Measurements from ENCODE around the gene NRSN2. TPM values are rescaled to one million over a fixed set of nuclear protein-coding genes. Genes with fewer than 3 reads are reported as not detected.
A peak's percentile ranks its signal among the peaks of the same experiment; 100 is the strongest.

NRSN2 gene
- total RNA-seq, 2 experiments from 2014 or later: 11.2 to 12.6 TPM

DNA sequence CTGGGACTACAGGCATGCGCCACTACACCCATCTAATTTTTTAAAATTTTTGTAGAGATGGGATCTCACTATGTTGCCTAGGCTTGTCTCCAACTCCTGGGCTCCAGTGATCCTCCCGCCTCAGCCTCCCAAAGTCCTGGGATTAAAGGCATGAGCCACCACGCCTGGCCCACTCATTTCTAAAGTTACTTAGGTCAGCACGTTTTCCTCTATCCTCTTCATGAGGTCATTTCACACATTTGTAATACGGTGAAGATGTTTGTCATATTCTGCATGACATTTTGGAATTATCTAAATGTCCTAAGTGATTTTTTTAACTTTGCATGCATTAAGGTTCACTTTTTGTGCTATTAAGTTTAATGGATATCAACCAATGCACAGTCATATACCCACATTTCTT is 33.5 kb upstream of the NRSN2 start:
- no peaks in the 10 kb centered on the region for H3K27me3 Mint-ChIP-seq
- no peaks in the 10 kb centered on the region for H3K36me3 Mint-ChIP-seq
- H3K9me3 Mint-ChIP-seq: no peaks in the 10 kb centered on the region
- no peak for DNase-seq
- no peak overlapping the region for H3K27ac Mint-ChIP-seq
- no peak overlapping the region for H3K4me3 Mint-ChIP-seq
- peaks cover 10% of the 10 kb centered on the region for H3K4me1 Mint-ChIP-seq

DNA sequence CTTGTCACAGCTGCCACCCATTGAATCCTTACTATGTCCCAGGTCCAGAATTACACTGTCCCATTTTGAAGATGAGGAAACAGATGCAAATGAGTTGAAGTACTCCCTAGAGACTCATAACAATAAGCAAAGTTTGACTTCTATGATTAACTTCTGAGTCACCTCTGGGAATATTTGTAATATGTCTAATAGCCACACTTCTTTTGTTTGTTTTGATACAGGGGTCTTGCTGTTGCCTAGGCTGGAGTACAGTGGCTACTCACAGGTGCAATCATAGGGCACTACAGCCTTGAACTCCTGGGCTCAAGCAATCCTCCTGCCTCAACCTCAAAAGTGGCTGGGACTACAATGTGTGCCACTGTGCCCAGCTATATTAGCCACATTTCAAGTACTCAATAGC is 33.0 kb upstream of the NRSN2 start:
- Mint-ChIP-seq H3K36me3 (no peaks in the 10 kb centered on the region), H3K27ac (no peak overlapping the region), H3K4me1 (peaks cover 10% of the 10 kb centered on the region), H3K4me3 (no peak overlapping the region), H3K27me3 (no peaks in the 10 kb centered on the region), H3K9me3 (no peaks in the 10 kb centered on the region)
- DNase-seq: no peak

DNA sequence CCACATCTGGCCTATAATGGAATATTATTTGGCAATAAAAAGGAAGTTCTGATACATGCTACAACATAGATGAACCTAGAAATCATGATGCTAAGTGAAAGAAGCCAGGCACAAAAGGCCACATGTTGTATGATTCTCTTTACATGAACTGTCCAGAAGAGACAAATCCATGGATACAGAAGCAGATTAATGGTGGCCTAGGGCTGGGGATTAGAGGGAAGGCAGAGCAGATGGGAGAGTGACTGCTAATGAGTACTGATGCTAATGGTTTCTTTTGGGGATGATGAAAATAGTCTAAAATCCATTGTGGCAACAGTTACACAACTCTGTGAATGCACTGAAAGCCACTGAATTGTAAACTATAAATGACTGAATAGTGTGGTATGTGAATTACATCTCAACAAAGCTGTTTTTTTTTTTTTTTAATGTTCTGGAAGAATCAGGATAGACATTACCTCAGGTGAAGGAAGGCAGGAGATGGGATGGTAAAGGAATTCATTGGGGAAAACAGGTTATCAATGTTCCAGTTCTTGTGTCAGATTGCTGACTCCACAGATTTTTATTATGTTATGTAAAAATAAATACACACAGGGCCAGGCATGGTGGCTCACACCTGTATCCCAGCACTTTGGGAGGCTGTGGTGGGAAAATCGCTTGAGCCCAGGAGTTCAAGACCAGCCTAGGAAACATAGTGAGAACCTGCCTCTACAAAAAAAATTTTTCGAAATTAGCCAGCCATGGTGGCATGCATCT is 30.4 kb upstream of the NRSN2 start:
- Mint-ChIP-seq H3K36me3 (peaks cover 5% of the 10 kb centered on the region), H3K27me3 (no peaks in the 10 kb centered on the region), H3K27ac (no peak overlapping the region), H3K4me3 (no peak overlapping the region), H3K9me3 (no peaks in the 10 kb centered on the region), H3K4me1 (no peaks in the 10 kb centered on the region)
- no peak for DNase-seq

DNA sequence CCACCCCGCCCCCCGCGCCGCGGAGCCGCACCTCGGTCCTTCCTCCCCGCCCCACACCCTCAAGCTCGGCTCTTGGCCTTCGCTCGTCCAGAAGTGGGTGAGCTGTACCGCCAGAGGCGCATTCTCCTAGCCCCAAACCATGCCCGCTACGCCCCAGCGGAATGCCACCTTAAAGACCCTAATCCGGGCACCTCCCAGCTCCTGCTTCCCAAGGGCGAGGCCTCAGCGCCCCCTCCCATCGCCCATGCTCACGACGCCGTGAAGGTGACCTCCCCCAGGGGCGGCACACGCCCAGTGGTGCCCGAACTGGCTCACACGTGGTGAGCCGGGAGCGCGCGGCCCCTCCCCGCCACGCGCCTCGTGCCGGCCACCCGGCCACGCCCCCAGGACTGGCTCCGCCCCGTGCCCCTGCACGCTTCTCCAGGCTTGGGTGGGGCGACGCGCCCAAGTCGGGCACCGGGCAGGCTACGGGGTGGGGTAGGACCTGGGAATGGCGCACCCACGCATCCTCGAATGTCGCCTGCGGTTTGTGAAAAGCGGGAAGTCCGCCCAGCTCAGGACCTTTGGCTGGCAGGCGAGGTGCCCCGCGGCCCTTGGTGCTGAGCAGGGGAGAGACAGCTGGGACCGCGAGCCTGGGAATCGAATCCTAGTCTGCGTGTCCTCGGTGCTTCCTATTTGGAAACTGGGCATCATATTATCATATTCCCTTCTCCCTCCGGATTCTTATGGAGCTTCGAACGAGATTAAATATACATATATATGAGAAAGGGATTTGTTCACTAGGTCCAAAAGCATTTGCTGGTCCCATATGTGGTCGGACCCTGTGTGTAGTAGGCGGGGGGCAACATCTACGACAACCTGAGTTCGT is 22.5 kb upstream of the NRSN2 start:
- Mint-ChIP-seq H3K4me1 (peaks cover 24% of the 10 kb centered on the region), H3K27ac (peak overlapping the region; percentile 92), H3K4me3 (peak overlapping the region; percentile 88)

DNA sequence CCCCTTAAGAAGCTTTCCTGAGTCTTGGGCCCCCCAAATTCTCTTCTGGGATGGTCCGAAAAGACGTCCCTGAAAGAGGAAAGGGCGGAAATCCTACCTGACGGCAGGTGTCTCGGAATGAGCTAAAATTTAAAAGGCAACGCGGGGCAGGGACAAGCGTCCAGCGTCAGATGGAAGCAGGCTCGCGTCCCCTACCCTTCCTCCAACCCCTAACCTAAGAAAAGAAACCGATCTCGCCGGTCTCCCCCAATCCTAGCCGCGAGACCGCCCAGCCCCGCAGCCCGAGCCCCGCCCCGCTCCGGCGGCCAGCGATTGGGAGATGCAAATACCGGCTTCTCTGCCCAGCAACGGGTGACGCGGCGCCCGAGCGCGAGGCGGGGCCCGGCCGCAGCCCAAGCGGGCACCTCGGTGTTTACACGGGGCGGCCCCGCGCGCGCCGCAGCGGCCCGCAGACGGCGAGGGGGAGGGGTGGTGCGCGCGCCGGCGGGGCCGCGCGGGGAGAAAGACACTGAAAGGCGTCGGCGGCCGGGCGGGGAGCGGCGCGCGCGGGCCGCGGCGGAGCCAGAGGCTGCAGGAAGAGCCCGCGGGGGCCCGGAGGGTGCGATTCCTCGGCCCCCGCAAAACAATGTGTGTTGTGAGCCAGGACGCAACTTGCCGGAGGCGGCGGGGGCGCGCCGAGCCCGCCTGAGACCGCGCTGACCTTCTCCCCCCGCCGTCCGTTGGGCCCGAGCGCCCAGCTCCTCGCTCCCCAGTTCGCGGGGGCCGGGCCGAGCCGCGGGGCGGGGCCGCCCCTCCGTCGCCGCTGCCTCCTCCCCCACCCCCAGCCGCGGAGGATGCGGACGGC is 21.6 kb upstream of the NRSN2 start, which contains the start of gene SOX12:
Gene SOX12 (plus strand): TSS at position 508 of the 844 bp plus-strand sequence. CDS start 373 bp downstream, outside the sequence.
- H3K4me3 Mint-ChIP-seq: peak within 1 kb of the TSS; percentile 88
- H3K9me3 Mint-ChIP-seq: no peaks in the 10 kb centered on the region
- peak within 1 kb of the TSS; percentile 92 for H3K27ac Mint-ChIP-seq

More for the DNA sequence above, 22.5 kb upstream of the NRSN2 start:
- H3K9me3 Mint-ChIP-seq: no peaks in the 10 kb centered on the region
- DNase-seq: peak; percentile 95
- no peaks in the 10 kb centered on the region for H3K27me3 Mint-ChIP-seq
- peaks cover 17% of the 10 kb centered on the region for H3K36me3 Mint-ChIP-seq

DNA sequence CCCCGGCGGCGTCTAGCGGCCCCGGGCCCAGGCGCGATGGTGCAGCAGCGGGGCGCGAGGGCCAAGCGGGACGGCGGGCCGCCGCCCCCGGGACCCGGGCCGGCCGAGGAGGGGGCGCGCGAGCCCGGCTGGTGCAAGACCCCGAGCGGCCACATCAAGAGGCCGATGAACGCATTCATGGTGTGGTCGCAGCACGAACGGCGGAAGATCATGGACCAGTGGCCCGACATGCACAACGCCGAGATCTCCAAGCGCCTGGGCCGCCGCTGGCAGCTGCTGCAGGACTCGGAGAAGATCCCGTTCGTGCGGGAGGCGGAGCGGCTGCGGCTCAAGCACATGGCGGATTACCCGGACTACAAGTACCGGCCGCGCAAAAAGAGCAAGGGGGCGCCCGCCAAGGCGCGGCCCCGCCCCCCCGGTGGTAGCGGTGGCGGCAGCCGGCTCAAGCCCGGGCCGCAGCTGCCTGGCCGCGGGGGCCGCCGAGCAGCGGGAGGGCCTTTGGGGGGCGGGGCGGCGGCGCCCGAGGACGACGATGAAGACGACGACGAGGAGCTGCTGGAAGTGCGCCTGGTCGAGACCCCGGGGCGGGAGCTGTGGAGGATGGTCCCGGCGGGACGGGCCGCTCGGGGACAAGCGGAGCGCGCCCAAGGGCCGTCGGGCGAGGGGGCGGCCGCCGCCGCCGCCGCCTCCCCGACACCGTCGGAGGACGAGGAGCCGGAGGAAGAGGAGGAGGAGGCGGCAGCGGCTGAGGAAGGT is 20.8 kb upstream of the NRSN2 start:
- no peaks in the 10 kb centered on the region for H3K9me3 Mint-ChIP-seq
- no peaks in the 10 kb centered on the region for H3K27me3 Mint-ChIP-seq
- H3K4me3 Mint-ChIP-seq: peak overlapping the region; percentile 83
- peak; percentile 67 for DNase-seq
- peaks cover 11% of the 10 kb centered on the region for H3K36me3 Mint-ChIP-seq
- peaks cover 35% of the 10 kb centered on the region for H3K4me1 Mint-ChIP-seq
- peak overlapping the region; percentile 84 for H3K27ac Mint-ChIP-seq

More for the DNA sequence above, 21.6 kb upstream of the NRSN2 start, which contains the start of gene SOX12:
- peak; percentile 99 for DNase-seq
- Mint-ChIP-seq H3K36me3 (peaks cover 13% of the 10 kb centered on the region), H3K4me1 (peaks cover 28% of the 10 kb centered on the region), H3K27me3 (no peaks in the 10 kb centered on the region)

DNA sequence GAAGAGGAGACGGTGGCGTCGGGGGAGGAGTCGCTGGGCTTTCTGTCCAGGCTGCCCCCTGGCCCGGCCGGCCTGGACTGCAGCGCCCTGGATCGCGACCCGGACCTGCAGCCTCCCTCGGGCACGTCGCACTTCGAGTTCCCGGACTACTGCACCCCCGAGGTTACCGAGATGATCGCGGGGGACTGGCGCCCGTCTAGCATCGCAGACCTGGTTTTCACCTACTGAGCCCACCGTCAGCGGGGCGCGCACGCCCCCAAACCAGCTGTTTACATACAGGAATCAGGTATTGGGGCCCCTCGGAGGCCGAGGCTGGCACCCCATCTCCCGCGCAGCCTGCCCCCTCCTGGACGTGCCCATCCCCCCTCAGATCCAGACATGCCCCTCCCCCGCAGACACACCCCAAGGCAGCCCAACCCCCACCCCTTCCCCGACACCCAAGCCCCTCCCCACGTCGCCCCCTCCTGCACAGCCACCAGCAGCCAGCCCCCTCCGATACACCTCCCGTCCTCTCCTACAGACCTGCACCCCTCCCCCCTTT is 20.2 kb upstream of the NRSN2 start:
- Mint-ChIP-seq H3K4me3 (peak overlapping the region; percentile 83), H3K36me3 (peaks cover 11% of the 10 kb centered on the region), H3K27ac (peak overlapping the region; percentile 81), H3K9me3 (no peaks in the 10 kb centered on the region), H3K4me1 (peaks cover 35% of the 10 kb centered on the region), H3K27me3 (no peaks in the 10 kb centered on the region)
- no peak for DNase-seq

DNA sequence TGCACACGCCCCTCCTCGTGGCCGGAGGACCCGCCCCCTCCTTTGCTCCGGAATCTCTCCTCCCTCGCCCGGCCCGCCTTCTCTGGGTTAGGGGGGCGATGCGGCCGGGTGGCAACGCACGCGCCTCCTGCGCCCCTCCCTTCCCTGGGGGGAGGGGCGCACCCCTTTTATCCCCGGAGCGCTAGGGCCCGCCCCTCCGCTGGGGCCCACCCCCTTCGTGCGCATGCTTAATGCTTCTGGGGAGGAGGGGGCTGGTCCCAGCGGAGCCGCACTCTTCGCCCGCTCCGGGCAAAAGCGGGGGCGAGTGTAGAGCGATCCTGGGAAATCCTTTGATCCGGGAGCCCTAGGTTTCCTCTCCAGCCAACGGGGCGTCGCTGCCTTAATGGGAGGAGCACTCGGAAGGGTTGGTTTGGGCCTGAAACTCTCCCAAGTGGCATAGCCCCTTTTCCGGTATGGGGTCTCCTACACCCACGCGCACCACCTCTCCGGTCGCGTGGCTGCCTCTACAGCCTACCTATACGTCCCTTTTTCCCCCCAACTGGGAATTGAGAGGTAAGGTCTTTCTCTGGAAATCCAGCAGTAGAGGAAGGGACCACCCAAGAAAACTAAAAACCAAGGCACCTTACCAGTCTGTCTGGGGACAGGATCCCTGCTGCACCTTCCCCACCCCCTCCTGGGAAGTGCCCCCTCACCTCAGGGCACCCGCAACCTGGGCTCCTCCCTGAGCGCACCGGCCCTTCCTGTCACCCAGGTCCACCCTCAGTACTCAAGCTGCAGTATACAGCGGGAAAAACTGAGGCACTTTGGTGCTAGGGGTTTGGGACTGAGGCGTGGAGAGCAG is 19.5 kb upstream of the NRSN2 start:
- no peaks in the 10 kb centered on the region for H3K9me3 Mint-ChIP-seq
- peaks cover 35% of the 10 kb centered on the region for H3K4me1 Mint-ChIP-seq
- peaks cover 11% of the 10 kb centered on the region for H3K36me3 Mint-ChIP-seq
- H3K4me3 Mint-ChIP-seq: peak overlapping the region; percentile 83
- DNase-seq: peak; percentile 90
- H3K27ac Mint-ChIP-seq: peak overlapping the region; percentile 81
- H3K27me3 Mint-ChIP-seq: no peaks in the 10 kb centered on the region

DNA sequence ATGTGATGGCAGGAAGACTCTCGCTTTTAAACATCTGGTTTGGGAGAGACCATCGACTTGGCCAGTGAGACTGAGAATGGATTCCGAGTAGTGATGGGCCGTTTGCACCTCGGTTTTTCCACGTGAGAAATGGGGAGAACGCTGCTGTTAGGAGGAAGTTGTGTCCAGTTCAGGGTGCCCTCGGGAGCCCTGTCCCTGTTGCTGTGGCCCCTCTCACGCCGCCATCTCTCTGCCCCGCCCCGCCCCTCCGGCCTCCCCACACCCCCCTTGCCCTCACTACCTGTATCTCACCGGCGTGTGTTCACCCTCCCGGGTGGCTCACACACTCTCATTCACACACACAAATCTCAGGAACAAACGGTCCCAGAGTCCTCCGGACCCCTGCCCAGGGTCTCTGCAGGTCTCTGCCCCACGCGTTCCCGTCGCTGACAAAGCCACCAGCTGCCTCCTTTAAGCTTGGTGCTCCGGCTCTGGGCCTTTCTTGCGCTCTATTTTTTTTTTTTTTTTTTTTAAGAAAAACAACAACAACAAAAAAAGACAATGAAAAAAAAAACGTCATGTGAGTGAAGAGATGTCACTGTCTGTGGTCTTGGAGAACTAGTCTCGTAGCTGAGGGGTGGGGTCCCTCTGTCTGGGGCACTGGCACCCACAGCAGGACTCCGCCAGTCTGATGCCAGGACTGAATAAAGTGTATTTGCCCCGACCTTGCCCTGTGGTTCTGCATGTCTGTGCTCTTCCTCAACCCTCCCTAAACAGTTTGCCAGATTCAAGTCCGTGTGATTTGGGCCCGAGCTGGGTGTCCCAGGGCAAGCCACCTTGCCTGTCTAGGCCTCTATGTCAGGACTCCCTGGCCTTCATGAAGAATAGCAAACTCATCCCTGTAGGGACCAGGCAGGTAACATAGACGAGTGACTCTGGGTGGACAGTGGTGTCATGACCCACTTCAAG is 18.6 kb upstream of the NRSN2 start:
- peaks cover 34% of the 10 kb centered on the region for H3K4me1 Mint-ChIP-seq
- H3K27ac Mint-ChIP-seq: peak overlapping the region; percentile 81
- no peaks in the 10 kb centered on the region for H3K9me3 Mint-ChIP-seq
- no peaks in the 10 kb centered on the region for H3K27me3 Mint-ChIP-seq
- DNase-seq: no peak
- H3K4me3 Mint-ChIP-seq: peak overlapping the region; percentile 83
- peaks cover 11% of the 10 kb centered on the region for H3K36me3 Mint-ChIP-seq

DNA sequence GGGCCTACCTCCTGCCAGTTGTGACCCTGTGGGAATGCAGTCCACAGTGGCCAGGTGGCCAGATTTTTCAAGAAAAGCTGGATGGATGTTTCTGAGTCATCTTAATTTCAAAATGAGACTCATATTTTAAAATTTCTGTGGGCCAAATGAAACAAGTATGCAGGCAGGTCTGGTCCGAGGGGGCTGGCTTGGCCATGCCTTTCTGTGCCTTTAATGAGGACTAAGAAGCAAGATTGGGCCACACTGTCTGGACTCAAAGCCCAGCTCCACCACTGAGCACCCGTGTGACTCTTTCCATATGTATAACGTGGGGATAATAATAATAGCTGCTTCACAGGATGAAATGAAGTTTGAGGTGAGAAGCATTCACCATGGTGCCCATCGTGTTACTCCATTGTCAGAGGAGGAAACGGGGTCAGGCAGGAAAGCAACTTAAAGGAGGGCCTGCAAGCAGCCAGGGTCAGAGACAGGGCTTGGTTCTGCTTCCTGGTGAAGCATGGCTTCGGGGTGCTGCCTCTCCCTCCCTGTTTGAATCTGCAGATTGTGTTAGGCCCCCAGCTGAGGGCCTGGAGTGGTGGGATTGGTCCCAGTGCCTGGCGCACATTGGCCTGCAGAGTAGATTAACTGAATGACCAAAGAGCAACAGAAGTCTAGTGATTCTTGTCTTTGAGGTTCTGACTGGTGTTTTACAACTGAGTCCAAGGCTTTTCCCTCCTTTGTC is 17.8 kb upstream of the NRSN2 start:
- Mint-ChIP-seq H3K36me3 (peaks cover 11% of the 10 kb centered on the region), H3K4me3 (peak overlapping the region; percentile 83), H3K9me3 (no peaks in the 10 kb centered on the region), H3K4me1 (peaks cover 30% of the 10 kb centered on the region), H3K27ac (peak overlapping the region; percentile 78), H3K27me3 (no peaks in the 10 kb centered on the region)
- no peak for DNase-seq

DNA sequence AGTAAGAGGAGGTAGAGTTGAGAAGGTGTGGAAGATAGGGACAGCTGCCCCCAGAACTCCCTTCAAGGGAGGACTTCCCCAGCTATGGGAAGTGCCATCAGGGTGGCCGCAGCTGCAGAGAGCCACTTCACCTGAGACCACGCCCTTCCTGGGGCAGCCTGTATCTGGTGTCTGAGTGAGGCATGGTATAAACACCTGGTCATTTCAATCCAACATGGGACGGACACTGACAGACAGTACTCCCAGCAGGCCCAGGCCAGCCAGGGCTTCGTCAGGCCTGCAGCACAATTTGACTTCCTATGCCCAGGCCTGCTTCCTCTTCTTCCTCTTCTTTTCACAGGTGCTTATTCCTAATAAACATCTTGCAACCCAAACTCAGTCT is 17.1 kb upstream of the NRSN2 start:
- H3K27me3 Mint-ChIP-seq: no peaks in the 10 kb centered on the region
- H3K36me3 Mint-ChIP-seq: peaks cover 11% of the 10 kb centered on the region
- H3K27ac Mint-ChIP-seq: no peak overlapping the region
- no peak overlapping the region for H3K4me3 Mint-ChIP-seq
- peaks cover 27% of the 10 kb centered on the region for H3K4me1 Mint-ChIP-seq
- no peaks in the 10 kb centered on the region for H3K9me3 Mint-ChIP-seq
- DNase-seq: no peak

Measured in activated naive CD8-positive, alpha-beta T cell treated with anti-CD3 and anti-CD28 coated beads for 36 hours (primary cell).